Panc1 (cell line): ENCODE measurements around the gene GSS. TPM values are rescaled to one million over a fixed set of nuclear protein-coding genes. Genes with fewer than 3 reads are reported as not detected.
A peak's percentile ranks its signal among the peaks of the same experiment; 100 is the strongest.

Source experiments
- ATAC-seq: fragments of 200-7000 bp; cut with Tn5 transposase; 2 replicates; pipeline ENCODE4 v1.9.1; 2020; ENCODE audit warnings: mild to moderate bottlenecking, moderate library complexity
- Bru-seq: library from RNA; stranded (reverse); fragments of 400-500 nt; gene quantifications from one replicate; lab custom pipeline; 2021; lab: Mats Ljungman, UMichigan
- BruChase-seq, 2 experiments: library from RNA; stranded (reverse); fragments of 400-500 nt; gene quantifications; one replicate each; lab custom pipeline; 2021; lab: Mats Ljungman, UMichigan
- BruUV-seq: library from RNA; stranded (reverse); fragments of 400-500 nt; replicated peaks from 2 replicates; lab custom pipeline; 2021; lab: Mats Ljungman, UMichigan
- CTCF ChIA-PET: fragments of 300-600 bp; sonication (Branson Sonifier 250); formaldehyde crosslinking; loops from one replicate; lab custom pipeline; 2022; ENCODE audit warnings: antibody characterized with exemption; lab: Charles Lee
- POLR2A ChIA-PET: fragments of 300-600 bp; sonication (Branson Sonifier 250); formaldehyde crosslinking; loops from one replicate; lab custom pipeline; 2022; ENCODE audit warnings: antibody characterized with exemption; lab: Charles Lee
- DNase-seq: peaks from one replicate; pipeline ENCODE4 v3.0.0-alpha.2; 2010; ENCODE audit warnings: low read depth, low spot score
- H3K27ac ChIP-seq: 2 replicates; pipeline ENCODE4 v1.5.1; 2011; ENCODE audit warnings: mild to moderate bottlenecking, low read length, inconsistent platforms
- H3K27me3 ChIP-seq: fragments of 200-500 bp; sonication (Bioruptor generic); 2 replicates; pipeline ENCODE4 v1.6.0; 2014; ENCODE audit warnings: low read length, inconsistent platforms; ENCODE audit not compliant: control insufficient read depth, insufficient read depth
- H3K36me3 ChIP-seq: fragments of 200-500 bp; sonication (Bioruptor generic); 2 replicates; pipeline ENCODE4 v1.5.1; 2014; ENCODE audit warnings: inconsistent platforms, mild to moderate bottlenecking, low read length, moderate library complexity; ENCODE audit not compliant: control insufficient read depth, insufficient read depth
- H3K4me1 ChIP-seq: 2 replicates; pipeline ENCODE4 v1.5.1; 2011; ENCODE audit warnings: inconsistent platforms, mild to moderate bottlenecking, low read length, moderate library complexity; ENCODE audit not compliant: control insufficient read depth, insufficient read depth
- H3K4me3 ChIP-seq, 2 experiments: 2 replicates each; pipeline ENCODE4 v1.5.1; 2011 to 2012; ENCODE audit warnings: low read depth in 2 of 2, low read length in 2 of 2, mild to moderate bottlenecking in 2 of 2, inconsistent platforms in 1 of 2, moderate library complexity in 1 of 2
- H3K9me3 ChIP-seq: fragments of 200-500 bp; sonication (Bioruptor generic); 2 replicates; pipeline ENCODE4 v1.5.1; 2014; ENCODE audit warnings: low read depth, mild to moderate bottlenecking, inconsistent platforms, low read length, moderate library complexity; ENCODE audit not compliant: control insufficient read depth, insufficient read depth
- POLR2AphosphoS5 ChIP-seq: IDR thresholded peaks from 2 replicates; pipeline ENCODE4 v1.6.1; 2012; ENCODE audit warnings: mild to moderate bottlenecking, low read depth, low read length, moderate library complexity
- SIN3A ChIP-seq: IDR thresholded peaks from 2 replicates; pipeline ENCODE4 v1.6.1; 2012; ENCODE audit warnings: low read depth, mild to moderate bottlenecking, low read length, moderate library complexity, borderline replicate concordance; ENCODE audit not compliant: insufficient read depth
- TCF7L2 ChIP-seq: IDR thresholded peaks from 2 replicates; pipeline ENCODE4 v1.6.1; 2011; ENCODE audit warnings: mild to moderate bottlenecking, low read depth, low read length, inconsistent platforms
- in situ Hi-C: cut with HindIII; loops from 2 replicates; pipeline ENCODE4 v1.10.0; 2016; ENCODE audit warnings: low sequenced_read_pairs, low pct_unique_long_range_greater_than_20kb
- intact Hi-C: fragments of 100-400 bp; cut with micrococcal nuclease; formaldehyde crosslinking; loops from one replicate; pipeline ENCODE4 v1.10.0; 2022; ENCODE audit not compliant: unreplicated experiment
- long read RNA-seq: library from polyadenylated mRNA; unstranded; transcript quantifications from one replicate; pipeline ENCODE4 v2.0.0, GENCODE V29; 2021; ENCODE audit not compliant: unreplicated experiment
- polyA plus RNA-seq: library from polyadenylated mRNA; unstranded; fragments of >200 nt; gene quantifications from one replicate; pipeline ENCODE4 v1.2.1, GENCODE V29; 2012; ENCODE audit warnings: missing spikeins; ENCODE audit not compliant: insufficient read length
- total RNA-seq: library from RNA; stranded (reverse); gene quantifications from one replicate; pipeline ENCODE4 v1.2.1, GENCODE V29; 2021; ENCODE audit not compliant: unreplicated experiment
- TF ChIP-seq, protein P1 (sequence below): fragments of 450-650 bp; IDR thresholded peaks from 2 replicates; pipeline ENCODE4 v1.5.1; 2017; ENCODE audit warnings: mild to moderate bottlenecking
- TF ChIP-seq, protein P2 (sequence below), 2 experiments: IDR thresholded peaks; 2 replicates each; pipeline ENCODE4 v1.6.1; 2011 to 2012; ENCODE audit warnings: low read depth in 2 of 2, control low read depth in 1 of 2, low read length in 1 of 2, mild to moderate bottlenecking in 1 of 2, moderate library complexity in 1 of 2; ENCODE audit not compliant: insufficient read depth in 1 of 2

Gene GSS
- total RNA-seq: 64.8 TPM
- 74.7 TPM for polyA plus RNA-seq
- Bru-seq, nascent RNA: percentile 69 among the genes with signal in this experiment
- percentile 65 among the genes with signal in this experiment for BruChase-seq, experiment 1, labeled RNA remaining after a 2-hour chase
- percentile 68 among the genes with signal in this experiment for BruChase-seq, experiment 2, labeled RNA remaining after a 6-hour chase
- long read RNA-seq, transcript GSS-201 (13 exons, 1,919 nt): major isoform, 73 of 118 reads
- long read RNA-seq, partial matches to known transcripts: 24 of 118 reads
- long read RNA-seq, other reads (novel, unspliced or antisense): 21 of 118 reads

DNA sequence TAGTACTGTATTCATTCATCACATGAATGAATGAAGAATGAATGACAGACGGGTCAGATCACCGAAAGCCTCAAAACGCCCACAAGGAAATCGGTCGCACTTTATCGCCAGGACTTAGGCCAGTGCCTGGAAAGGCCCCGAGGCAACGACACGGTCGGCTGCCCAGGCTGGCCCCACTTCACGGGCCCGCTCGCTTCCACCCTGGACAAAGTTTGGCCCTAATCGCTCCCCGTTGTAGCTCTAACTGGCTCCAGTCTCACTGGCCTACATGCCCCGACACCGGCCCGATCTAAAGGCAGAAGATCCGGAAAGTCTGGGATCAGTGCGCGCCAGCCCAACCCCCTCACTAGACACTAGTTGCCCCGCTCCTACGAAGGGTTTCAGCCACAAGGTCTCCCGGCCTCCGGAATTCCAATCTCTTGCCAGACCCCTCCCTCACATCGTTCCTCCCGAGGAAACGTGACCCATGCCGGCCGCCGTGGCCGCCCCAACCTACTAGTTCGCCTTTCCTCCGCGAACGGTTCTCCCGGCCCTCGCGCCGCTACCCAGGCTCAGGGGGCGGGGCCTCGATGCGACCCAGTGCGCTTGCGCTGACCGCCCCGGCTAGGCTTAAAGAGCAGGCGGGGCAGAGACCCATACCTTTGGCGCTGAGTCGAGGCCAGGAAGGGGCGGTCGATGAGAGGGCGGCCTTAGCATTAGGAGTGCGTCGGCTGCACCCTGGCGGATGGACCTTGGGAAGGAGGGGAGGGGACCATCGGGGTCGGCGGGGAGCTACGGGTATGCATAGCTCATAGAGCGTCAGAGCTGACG lies at the start of gene GSS, which contains the start of gene MYH7B:
Gene GSS (minus strand): TSS at position 576 of the 810 bp plus-strand sequence. CDS start 3,954 bp downstream, outside the sequence.
Gene MYH7B (plus strand): TSS at position 638 of the 810 bp plus-strand sequence. CDS start 22,138 bp downstream, outside the sequence.
- H3K36me3 ChIP-seq: 0 out of 2 replicates have a peak, but pooled peaks cover 2% of the 10 kb centered on the region
- intact Hi-C loops (no loop called here), in situ Hi-C loops (no loop called here)
- H3K27me3 ChIP-seq: no peaks in the 10 kb centered on the region
- TSS peak; percentile 86 for BruUV-seq
- ATAC-seq (peak; percentile 97), DNase-seq (peak; percentile 73)
- POLR2A ChIA-PET: interaction anchor here (0.6 kb wide), 2 partner anchors 328 to 329 kb away, joined by 4 to 5 read pairs; partner anchors contain the start of gene EIF6
- CTCF ChIA-PET: interaction anchor here (1.0 kb wide), 1 partner anchor 81 kb away, joined by 9 read pairs; no protein-coding TSS in a partner anchor
- peaks cover 11% of the 10 kb centered on the region for H3K4me1 ChIP-seq
- peak; percentile 87 for TF ChIP-seq POLR2AphosphoS5
- no peak for TF ChIP-seq SIN3A
- TF ChIP-seq, protein P1, sequence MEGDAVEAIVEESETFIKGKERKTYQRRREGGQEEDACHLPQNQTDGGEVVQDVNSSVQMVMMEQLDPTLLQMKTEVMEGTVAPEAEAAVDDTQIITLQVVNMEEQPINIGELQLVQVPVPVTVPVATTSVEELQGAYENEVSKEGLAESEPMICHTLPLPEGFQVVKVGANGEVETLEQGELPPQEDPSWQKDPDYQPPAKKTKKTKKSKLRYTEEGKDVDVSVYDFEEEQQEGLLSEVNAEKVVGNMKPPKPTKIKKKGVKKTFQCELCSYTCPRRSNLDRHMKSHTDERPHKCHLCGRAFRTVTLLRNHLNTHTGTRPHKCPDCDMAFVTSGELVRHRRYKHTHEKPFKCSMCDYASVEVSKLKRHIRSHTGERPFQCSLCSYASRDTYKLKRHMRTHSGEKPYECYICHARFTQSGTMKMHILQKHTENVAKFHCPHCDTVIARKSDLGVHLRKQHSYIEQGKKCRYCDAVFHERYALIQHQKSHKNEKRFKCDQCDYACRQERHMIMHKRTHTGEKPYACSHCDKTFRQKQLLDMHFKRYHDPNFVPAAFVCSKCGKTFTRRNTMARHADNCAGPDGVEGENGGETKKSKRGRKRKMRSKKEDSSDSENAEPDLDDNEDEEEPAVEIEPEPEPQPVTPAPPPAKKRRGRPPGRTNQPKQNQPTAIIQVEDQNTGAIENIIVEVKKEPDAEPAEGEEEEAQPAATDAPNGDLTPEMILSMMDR: peak; percentile 70
- TF ChIP-seq, protein P2, sequence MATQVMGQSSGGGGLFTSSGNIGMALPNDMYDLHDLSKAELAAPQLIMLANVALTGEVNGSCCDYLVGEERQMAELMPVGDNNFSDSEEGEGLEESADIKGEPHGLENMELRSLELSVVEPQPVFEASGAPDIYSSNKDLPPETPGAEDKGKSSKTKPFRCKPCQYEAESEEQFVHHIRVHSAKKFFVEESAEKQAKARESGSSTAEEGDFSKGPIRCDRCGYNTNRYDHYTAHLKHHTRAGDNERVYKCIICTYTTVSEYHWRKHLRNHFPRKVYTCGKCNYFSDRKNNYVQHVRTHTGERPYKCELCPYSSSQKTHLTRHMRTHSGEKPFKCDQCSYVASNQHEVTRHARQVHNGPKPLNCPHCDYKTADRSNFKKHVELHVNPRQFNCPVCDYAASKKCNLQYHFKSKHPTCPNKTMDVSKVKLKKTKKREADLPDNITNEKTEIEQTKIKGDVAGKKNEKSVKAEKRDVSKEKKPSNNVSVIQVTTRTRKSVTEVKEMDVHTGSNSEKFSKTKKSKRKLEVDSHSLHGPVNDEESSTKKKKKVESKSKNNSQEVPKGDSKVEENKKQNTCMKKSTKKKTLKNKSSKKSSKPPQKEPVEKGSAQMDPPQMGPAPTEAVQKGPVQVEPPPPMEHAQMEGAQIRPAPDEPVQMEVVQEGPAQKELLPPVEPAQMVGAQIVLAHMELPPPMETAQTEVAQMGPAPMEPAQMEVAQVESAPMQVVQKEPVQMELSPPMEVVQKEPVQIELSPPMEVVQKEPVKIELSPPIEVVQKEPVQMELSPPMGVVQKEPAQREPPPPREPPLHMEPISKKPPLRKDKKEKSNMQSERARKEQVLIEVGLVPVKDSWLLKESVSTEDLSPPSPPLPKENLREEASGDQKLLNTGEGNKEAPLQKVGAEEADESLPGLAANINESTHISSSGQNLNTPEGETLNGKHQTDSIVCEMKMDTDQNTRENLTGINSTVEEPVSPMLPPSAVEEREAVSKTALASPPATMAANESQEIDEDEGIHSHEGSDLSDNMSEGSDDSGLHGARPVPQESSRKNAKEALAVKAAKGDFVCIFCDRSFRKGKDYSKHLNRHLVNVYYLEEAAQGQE (IDR thresholded peaks at IDR 0.05; ENCODE audit: insufficient read depth in 1 of 2, low read depth in 2 of 2, low read length in 1 of 2): peak in 1 of 2 experiments; percentile 50; a peak in 1 of 4 replicates
- TF ChIP-seq TCF7L2: peak; percentile 84
- peak within 1 kb of the TSS; percentile 93 for H3K27ac ChIP-seq
- H3K9me3 ChIP-seq: no peaks in the 10 kb centered on the region
- peak within 1 kb of the TSS; percentile 69 to 92 for H3K4me3 ChIP-seq

DNA sequence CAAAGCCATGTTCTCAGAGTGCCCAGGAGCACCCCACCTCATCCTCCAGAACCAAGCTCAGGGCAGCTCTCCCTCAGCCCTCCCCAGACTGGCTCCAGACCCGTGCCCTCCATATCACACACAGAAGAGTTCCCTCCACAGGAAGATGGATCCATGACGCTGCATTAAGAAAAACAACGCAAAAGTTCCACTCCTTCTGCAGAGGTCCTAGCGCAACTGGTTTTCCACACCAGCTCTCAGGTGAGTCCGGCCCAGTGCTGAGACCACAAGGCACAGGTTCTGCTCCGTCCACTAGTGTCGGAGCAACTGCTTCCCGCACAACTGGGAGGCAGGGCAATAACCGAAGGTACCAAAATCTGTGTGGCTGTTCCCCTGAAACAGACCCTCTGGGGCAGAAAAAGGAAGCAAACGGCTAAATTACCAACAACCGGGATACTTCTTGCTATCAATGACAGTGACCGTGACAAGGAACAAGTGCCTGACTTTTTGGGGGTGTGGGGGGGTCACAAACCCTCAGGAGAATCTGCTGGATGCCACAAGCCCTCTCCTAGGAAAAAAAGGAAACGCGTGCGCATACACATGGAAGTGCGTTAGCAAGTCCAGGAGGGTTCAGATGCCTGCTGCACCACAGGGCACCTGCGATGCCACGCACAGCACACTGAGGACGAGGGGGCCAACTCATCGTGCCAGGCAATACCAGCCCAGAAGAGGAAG lies 49.3 kb upstream of the GSS start:
- Histone ChIP-seq H3K27ac (no peak overlapping the region), H3K27me3 (no peaks in the 10 kb centered on the region), H3K4me3 (no peak overlapping the region), H3K36me3 (peaks cover 9% of the 10 kb centered on the region; the same call in 1 of the 2 replicates), H3K9me3 (no peaks in the 10 kb centered on the region), H3K4me1 (no peaks in the 10 kb centered on the region)
- in situ Hi-C loops (no loop called here), intact Hi-C loops (no loop called here)
- no peak for ATAC-seq
- no TSS peak for BruUV-seq
- DNase-seq: no peak
- POLR2A ChIA-PET: no interaction called here
- CTCF ChIA-PET: no interaction called here
- no peak for TF ChIP-seq TCF7L2
- TF ChIP-seq, protein P1: no peak
- TF ChIP-seq, protein P2 (IDR thresholded peaks at IDR 0.05; ENCODE audit: insufficient read depth in 1 of 2, low read depth in 2 of 2, low read length in 1 of 2): no peak
- no peak for TF ChIP-seq SIN3A
- TF ChIP-seq POLR2AphosphoS5: no peak
